GM21576 (cell line): ENCODE measurements around the gene DENR.
"Not testable (repeated sequence)": the region's sequence is repeated elsewhere in the genome, so short reads cannot be mapped to it uniquely, and the experiment has no call there.

Experiments
- ATAC-seq: cut with Tn5 transposase; IDR thresholded peaks from one replicate; pipeline ENCODE4 v1.9.1; 2021; ENCODE audit warnings: mild to moderate bottlenecking, moderate library complexity; ENCODE audit not compliant: unreplicated experiment

The DENR gene

GRCh38 chr12:122738571-122738970 is 14.1 kb upstream of the DENR start:
- ATAC-seq = no peak

DNA sequence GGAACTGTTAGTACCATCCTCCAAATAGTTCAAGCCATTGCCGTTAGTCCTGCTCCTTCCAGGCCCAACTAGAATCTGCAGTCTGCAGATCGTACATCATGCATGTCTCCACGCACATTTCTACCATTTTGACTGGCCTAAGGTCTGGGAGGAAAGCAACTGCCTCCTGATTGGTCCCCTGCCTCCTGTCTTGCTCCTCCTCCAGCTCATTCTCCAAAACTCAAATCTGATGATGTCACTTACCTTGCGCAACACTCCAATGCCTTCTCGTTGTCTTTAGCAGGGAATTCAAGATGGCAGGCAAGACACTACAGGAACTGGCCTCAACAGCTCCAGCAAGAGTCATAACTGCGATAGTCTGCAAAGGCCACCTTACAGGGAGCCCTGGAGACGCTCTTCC is 12.3 kb upstream of the DENR start:
- no peak for ATAC-seq

- ATAC-seq = no peak
These were observed 8.6 kb upstream of the DENR start for GRCh38 chr12:122743895-122744525.

DNA sequence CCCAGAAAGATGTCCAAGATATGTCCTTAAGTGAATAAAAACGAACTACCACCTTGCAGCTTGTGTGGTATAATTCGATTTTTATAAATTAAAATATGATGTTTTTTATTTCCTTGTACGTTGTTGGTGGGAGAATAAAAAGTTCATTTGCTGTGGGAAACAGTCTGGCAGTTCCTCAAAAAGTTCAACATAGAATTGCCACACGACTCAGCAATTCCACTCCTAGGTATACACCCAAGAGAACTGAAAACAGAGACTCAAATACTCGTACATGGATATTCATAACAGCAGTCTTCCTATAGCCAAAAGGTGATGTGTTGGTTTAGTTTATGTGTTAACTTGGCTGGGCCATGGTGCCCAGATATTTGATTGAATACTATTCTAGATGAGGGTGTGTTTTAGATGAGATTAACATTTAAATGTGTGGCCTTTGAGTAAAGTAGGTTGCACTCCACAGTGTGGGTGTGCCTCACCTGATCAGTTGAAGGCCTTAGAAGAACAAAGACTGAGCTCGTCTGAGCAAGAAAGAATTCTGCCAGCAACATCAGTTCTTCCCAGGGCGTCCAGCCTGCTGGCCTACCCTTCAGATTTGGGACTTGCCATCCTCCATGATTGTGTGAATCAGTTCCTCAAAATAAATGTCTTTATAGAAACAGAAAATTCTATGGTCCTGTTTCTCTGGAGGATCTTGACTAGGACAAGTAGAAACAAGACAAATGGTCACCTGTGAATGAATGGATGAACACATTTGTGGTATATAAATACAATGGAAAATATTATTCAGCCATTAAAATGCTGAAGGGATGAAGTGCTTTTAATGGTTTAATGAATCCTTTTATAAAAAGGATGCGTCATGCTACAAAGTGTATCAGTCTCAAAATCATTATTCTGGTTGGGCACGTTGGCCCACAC is 5.1 kb upstream of the DENR start:
- no peak for ATAC-seq

DNA sequence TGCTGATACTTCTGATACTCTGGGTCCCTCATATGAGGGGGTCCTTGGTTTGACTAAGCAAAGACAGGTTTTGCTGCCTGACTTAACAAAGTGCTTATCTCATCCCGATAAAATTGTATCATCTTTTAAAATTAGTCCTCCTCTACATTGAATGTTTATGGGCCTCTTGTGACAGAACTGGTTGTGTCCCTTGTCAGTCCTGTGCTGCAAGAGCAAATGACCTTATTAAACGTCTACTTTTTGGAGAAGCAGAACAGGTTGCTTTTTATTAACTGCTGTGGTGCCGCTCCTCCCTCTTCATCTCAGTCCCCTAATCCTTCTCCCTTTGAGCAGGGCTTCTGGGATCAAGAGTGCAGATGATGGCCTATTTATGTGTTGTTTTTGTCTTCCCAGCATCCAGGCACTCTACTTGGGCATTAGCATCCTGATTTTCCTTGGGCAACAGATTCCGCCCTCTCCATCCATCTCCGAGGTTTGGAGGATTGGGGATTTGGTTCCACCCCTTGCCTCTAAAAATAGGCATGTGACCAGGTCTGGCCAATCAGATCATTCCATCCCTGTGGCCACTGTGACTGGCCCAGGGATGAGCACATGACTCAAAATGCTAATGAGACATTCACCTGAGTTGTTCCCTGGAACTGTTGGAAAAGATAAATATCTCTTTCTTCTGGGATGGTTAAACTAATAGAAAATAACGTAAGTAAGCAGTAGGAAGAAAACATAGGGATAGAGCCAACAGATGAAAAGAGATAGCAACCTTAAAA is 2.9 kb upstream of the DENR start:
- no peak for ATAC-seq

DNA sequence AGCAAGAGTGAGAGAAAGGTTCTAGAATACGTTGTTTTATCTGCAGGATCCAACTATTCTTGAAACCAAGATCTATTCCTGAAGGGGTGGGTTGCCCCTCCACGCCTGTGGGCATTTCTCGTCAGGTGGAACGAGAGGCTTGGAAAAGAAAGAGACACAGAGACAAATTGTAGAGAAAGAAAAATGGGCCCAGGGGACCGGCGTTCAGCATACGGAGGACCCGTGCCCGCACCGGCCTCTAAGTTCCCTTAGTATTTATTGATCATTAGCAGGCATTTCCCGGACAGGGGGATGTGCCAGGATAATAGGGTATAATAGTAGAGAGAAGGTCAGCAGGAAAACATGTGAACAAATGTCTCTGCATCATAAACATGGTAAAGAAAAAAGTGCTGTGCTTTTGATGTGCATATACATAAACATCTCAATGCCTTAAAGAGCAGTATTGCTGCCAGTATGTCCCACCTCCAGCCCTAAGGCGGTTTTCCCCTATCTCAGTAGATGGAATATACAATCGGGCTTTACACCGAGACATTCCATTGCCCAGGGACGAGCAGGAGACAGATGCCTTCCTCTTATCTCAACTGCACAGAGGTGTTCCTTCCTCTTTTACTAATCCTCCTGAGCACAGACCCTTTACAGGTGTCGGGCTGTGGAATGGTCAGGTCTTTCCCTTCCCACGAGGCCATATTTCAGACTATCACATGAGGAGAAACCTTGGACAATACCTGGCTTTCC is 1.7 kb upstream of the DENR start:
- ATAC-seq = not testable (repeated sequence)

DNA sequence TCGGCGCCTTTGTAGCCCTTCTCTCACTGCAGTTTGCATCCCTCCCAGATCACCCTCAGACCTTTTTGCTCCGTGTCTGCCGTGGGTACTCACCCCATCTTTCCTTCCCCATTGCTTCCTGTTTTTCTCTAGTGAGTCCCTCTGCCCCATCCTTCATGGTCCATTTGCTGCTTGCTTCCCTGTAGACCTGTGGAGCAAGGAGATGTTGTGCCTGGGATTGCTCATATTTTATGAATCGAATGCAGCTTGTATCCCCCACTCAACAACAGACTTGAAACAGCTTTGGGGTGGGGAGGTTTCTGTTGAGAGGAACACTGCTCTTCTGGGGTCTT is 661 bp downstream of the DENR start:
- no peak for ATAC-seq

DNA sequence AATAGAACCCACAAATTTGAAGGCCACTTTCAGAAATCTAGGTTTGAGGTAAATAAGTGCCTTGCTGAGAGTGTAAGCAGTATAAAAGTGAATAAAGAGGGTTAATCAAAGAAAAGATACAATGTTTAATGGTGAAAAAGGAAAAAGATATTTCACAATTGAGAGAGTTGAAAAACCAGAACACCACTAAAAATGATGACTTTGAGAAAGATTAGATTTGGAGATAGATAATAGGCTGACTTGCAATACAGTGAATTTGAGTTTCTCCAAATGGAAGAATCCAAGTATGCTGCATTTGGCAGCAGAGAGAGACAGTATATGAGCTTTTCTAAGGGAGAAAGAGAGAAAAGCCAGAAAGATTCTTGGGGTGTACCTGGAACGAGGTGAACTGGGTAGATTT is 2.2 kb downstream of the DENR start:
- ATAC-seq = no peak

- ATAC-seq = no peak
These were observed 4.9 kb downstream of the DENR start for GRCh38 chr12:122757568-122757967.

GRCh38 chr12:122785503-122785902 is 32.9 kb downstream of the DENR start:
- no peak for ATAC-seq

GRCh38 chr12:122788387-122788786 is 35.8 kb downstream of the DENR start:
- no peak for ATAC-seq

DNA sequence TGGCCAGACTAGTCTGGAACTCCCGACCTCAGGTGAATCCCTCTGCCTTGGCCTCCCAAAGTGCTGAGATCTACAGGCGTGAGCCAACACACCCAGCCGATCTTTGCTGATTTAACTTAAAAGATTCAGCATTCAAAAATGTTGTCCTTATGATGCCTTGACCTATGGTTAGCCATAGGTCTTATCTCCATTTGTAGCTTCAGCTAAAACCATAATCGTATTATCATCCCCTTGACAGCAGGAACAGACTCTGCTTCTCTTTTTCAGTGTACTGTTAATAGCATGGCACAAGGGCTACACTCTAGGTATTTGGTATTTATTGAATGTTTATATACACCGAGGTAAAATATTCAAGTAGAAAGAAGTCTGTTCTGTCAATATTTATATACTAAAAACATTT is 37.0 kb downstream of the DENR start:
- no peak for ATAC-seq

DNA sequence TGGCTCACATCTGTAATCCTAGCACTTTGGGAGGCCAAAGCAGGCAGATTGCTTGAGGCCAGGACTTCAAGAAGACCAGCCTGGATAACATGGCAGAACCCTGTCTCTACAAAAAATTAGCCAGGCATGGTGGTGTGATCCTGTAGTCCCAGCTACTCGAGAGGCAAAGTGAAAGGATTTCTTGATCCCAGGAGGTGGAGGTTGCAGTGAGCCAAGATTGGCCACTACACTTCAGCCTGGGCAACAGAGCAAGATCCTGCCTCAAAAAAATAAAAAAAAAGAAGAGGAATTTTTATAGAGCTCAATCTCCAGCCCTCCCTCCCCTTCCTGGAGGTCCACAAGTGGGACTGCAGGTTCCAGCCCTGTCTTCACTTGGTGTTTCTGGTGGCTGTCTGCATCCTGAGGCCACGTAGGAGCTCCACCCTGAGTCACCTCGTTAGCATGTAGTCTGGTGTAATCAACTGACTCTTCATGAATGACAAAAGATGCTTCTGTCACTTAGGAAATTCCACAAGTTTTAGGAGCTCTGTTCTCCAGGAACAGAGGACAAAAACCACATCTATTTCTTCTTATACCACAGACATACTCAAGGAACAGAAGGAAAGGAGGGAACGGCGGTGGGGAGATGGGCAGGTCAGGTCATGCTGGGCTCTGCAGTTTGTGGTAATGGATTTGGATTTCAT is 37.9 kb downstream of the DENR start:
- ATAC-seq = no peak

GRCh38 chr12:122793685-122794106 is 41.1 kb downstream of the DENR start:
- no peak for ATAC-seq

DNA sequence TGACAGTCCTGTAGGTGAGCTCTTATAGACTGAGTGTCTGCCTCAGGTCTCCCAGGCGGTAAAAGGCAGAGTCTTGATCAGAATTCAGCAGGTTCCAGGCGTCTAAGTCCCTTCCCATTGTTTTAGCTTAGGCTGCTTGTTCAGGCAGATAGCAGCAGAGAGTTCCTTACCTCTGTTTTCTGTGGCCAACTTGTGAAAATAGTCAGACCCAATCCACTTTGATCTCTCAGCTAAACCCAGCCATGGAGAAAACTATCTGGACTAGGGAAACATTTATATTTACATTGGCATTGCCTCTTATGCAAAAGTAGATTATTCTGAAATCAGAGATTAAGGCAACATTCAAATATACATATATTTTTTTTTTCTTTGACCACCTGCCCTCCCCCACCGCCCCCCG is 43.2 kb downstream of the DENR start:
- no peak for ATAC-seq

DNA sequence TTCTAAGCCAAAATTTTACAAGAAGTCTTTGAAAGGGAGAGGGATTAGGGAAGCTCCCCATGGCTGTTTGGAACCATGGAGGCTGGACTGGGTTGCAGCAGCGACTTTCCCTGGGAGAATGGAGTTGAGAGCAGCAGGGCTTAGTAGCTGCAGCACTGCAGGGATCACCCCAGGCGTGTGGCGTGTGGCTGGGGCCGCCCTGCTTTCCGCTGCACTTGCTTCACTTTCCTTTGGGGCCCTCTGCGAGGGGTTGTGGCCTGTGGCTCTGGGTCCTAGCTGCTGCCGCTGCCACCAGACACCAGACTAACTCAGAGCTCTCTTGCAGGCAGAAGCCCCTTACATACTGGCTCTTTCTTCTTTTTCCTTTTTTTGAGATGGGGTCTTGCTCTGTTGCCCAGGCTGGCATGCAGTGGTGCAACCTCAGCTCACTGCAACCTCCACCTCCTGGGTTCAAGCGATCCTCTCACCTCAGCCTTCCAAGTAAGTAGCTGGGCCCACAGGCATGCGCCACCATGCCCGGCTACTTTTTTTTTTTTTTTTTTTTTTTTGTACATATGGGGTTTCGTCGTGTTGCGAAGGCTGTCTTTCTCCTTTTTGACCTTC is 47.1 kb downstream of the DENR start:
- no peak for ATAC-seq

GRCh38 chr12:122803937-122804336 is 51.3 kb downstream of the DENR start:
- no peak for ATAC-seq

GRCh38 chr12:122804957-122805356 is 52.3 kb downstream of the DENR start:
- ATAC-seq = not testable (repeated sequence)

DNA sequence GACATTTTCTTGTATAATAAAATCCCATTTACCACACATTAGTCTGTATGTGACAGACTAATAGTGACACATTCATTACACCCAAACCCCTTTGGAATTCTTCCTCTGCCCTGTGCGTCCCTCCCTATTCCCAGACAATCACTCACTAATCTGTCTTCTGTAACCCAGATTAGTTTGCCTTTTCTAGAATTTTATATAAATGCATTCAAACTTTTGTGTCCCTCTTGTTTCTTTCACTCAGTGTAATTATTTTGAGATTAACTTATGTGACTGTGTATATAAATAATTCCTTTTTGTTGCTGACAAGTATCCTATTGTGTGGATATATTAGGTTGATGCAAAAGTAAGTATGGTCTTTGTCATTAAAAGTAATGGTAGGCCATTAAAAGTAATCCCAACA is 55.0 kb downstream of the DENR start:
- no peak for ATAC-seq

- no peak for ATAC-seq
These were observed 59.2 kb downstream of the DENR start for GRCh38 chr12:122811777-122812176.
